ENCODE measurements around the gene WARS2.
"Not testable (repeated sequence)": the region's sequence is repeated elsewhere in the genome, so short reads cannot be mapped to it uniquely, and the experiment has no call there.

WARS2 gene

DNA sequence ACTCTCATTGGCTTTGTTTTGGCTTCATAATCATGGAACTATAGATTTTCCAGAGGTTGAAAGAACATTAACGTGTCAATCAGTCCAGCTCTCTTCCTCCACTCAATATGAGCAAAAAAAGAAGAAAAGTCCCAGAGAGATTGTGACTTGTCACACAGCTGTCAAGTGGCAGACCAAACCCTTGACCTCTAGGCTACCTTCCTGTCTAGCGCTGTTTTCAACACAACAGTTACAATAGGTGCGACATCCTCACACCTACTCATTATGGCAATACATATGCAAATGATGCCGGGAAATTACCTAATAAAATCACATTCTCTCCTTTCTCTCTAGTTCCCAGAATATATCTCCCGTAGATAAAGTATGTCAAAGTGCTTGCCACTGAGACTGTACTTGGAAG lies 1.1 kb downstream of the WARS2 start:
- no peak for DNase-seq (ENCODE audit: low read depth)

DNA sequence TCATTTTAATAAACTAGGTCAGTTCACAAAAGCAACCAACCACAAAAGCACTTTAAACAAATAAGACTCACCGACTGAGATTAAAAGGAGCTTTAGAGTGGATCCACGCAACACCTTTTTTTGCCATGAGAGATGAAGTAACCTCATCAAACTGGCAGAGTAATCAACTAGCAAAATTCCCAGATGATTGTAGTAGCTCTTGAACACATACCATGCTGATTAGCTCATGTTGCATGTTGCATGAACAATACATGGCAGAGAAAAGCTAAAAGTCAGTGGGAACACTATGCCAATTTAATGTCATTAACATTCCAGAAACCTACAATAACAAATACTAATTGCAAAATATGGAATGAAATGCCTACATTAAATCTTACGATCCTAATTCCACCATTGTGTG lies 4.1 kb downstream of the WARS2 start:
- DNase-seq (ENCODE audit: low read depth) = no peak

DNA sequence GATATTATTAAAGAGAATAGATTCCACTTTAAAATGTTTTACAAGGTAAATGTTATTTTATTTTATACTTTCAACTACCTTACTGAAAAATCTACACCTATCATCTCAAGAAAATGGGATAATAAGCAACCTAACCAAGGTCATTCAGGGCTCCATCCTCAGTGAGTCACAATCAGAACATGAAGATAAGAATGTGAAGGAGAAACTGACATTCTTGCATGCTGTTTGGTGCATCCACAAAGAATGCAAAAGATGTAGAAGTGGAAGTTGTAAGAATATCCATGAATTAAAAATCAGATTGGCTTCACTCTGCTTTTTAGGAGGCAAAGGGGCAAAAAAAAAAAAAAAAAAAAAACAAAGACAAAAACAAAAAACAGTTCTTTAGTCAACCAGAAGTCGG lies 6.5 kb downstream of the WARS2 start:
- peak; percentile 59 for DNase-seq (ENCODE audit: low read depth)

DNA sequence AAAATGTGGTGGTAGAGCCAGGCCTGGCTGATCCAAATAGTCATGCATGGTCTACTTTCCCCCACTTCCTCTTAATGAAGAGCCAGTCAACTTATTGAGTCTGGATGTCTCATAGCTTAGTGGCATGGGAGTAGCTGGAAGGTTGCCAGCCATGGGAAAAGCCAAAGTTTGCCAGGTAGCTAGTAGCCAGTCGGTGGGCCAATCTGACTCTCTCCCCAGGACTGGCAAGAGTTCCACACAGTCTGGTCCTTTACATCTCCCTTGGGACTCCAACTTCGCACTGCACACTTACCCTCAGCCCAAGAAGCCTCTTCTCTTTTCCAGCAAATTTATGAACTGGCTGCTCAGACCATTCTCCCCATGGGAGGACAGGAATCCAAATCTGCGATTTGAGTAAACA lies 8.3 kb downstream of the WARS2 start:
- DNase-seq (ENCODE audit: low read depth) = no peak

DNA sequence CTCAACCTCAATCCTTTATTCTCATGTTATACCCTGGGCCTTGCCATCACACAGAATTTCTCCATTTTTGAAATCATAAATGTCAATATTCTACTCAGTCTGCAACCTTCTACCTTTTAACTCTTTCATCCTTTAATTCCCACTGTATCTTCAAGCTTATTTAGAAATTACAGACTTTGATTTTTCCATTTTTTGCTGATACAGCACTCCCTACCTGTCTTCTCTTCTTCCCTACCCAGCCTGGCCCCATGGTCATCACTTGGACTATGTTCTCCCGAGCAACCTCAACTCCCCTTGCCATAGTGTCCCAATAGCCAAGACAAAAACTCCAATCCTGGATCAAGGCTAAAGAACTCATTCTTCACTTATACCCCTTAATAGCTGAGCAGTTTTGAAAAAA lies 14.6 kb downstream of the WARS2 start:
- DNase-seq (ENCODE audit: low read depth) = no peak

DNA sequence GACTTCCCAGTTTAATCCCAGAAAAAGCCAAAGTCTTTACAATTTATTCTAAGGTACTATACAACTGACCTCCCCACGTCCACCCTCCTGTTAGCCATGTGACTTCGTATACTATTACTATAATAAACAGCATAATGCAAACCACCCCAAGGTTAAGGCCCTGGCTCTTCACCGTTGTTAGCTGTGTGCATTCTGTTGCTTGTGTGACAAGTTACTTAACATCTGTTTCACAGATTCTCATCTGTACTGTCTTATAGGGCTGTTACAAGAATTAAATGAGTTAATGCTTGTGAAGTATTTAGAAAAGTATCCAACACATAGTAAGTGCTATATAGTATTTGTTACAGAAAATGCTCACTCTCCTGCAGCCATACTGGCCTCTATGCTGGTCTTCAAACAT lies 15.7 kb downstream of the WARS2 start:
- no peak for DNase-seq (ENCODE audit: low read depth)

DNA sequence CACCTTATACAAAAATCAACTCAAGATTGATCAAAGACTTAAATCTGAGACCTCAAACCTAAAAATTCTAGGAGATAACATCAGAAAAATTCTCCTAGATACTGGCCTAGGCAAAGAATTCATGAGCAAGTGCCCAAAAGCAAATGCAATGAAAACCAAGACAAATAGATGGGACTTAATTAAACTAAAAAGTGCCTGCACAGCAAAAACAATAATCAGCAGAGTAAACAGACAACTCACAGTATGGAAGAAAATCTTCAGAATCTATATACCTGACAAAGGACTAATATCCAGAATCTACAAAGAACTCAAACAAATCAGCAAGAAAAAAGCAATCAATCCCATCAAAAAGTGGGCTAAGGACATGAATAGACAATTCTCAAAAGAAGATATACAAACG lies 18.6 kb downstream of the WARS2 start:
- DNase-seq (ENCODE audit: low read depth) = not testable (repeated sequence)

DNA sequence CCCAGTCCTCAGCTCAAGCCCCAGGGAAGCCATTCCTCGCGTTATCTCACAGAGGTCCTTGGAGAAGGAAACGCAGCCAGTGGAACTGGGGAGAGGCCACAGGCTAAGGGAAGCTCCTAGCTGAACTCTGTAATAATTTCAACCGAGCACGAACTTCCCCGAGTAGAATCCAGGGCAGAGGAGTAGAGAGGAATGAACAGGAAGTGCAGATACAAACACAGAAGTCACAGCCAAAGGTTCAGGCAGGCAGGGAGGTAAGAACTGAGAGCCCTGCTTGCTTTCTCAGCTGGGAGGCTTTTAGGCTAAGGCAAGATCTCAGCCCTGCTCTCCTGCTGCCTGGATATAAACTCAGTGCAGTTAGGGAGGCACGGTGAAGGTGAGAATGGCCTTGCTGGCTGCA lies 23.7 kb downstream of the WARS2 start:
- DNase-seq (ENCODE audit: low read depth) = no peak

DNA sequence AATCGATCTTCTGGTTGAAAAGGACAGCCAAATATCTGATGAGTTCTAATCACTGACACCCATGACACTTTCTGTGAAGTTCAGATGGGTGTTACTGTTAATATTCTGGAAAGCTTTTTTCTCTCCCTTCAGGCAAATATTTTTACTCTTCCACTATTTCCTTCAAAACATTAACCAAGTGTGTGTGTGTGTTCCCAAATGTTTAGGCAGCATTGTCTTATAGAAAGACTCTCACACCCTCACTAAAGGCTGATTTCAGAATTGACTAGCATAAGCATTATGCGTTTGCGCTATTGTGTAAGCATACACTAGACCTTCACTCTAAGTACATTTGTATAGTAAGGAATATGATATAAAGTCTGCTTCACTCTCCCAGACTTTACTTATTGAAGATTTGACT lies 24.7 kb downstream of the WARS2 start:
- DNase-seq (ENCODE audit: low read depth) = no peak

DNA sequence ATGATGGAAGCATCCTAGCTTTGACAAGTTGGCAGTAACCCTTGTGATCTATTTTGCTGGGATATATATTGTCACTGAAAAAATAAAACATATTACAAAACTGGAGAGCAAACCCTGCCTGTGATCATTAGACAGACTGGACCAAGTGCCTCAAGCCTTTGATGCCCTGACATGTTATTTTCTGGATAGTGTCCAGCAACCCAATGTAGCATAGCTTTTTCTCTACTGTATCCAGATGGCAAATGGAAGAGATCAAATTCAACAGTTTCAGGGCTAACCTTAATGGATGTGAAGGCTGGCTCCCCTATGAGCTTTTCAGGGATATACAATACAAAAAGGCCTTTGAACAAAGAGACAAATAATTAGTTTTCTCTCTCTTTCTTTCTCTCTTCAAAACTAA lies 25.1 kb downstream of the WARS2 start:
- DNase-seq (ENCODE audit: low read depth) = no peak

DNA sequence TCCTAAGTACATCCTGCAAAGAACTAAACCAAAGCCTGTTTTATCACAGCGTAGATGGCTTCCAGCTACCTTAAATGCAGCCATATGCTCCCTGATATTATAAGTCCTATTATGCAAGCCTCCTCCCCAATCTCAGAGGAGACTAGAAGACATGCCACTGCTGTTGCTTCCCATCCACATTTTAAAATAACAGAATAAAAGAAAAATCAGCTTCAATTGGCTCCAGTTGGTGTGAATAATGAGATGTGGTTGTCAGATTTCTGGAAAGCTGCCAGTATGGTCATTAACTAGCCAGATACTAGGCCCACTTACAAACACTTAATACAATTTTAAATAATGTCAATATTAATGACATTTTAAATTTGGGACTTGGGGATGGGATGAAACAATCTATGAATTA lies 25.7 kb downstream of the WARS2 start:
- DNase-seq (ENCODE audit: low read depth) = no peak

DNA sequence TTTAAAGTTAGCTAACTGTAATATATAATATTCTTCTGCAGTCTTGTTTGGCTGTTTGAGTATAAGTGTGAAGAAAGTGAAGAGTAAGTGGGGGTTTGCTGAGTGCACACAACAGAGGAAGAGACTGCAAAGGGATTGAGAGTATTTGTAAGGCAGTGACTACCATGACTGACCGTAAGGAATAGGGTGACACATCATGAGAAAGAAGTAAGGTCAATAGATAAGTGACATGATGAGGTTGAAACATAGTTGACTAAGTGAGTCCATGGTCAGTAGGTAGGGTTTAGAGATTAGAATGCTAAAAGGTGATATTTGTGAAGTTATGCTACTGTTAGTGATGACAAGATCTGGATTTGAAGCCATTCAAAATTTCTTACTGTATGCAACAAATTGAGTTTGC lies 27.7 kb downstream of the WARS2 start:
- no peak for DNase-seq (ENCODE audit: low read depth)

DNA sequence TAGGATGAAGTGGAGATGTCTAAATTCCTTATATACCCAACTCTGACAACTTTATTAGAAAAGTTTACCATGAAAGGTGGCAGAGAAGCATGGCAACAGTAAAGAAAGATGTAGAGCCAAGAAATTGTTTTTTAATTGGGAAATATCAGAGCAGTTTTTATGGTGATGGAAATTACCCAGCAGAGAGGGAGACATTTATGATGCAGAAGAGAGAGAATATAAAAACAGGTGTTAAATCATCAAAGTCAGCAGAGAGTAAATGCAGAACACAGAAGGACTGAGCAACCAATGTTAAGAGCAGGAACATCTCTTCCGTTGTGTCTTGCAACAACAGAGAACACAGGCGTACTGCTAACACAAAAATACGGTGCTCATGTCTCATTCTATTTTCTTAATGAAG lies 28.2 kb downstream of the WARS2 start:
- no peak for DNase-seq (ENCODE audit: low read depth)

DNA sequence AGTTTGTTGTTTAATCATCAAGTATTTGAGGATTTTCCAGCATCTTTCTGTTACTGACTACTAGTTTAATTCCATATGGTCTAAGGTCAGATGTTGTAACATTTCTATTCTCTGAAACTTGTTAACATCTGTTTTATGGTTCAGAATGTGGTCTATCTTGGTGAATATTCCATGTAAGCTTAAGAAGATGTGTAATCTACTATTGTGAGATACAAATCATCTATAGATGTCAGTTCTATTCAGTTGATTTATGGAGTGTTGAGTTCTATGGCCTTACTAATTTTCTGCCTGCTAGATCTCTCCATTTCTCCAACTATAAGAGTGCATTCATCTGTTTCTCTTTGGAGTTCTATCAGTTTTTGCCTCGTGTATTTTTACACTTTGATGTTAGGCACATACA lies 31.5 kb downstream of the WARS2 start:
- DNase-seq (ENCODE audit: low read depth) = no peak

DNA sequence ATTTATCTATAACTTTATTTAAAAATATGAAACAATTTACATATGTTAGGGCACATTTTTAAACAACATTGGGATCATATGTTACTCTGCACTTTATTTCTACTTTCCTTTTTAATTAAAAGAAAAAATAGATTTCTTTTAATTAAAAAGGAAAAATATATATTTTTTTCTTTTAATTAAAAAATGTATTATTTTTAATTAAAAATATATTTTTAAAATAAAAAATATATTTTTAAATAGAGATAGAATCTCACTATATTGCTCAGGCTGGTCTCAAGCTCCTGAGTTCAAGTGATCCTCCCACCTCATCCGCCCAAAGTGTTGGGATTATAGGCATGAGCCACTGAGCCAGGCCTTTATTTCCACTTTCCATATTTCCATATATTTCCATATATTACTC lies 36.7 kb downstream of the WARS2 start:
- DNase-seq (ENCODE audit: low read depth) = no peak

DNA sequence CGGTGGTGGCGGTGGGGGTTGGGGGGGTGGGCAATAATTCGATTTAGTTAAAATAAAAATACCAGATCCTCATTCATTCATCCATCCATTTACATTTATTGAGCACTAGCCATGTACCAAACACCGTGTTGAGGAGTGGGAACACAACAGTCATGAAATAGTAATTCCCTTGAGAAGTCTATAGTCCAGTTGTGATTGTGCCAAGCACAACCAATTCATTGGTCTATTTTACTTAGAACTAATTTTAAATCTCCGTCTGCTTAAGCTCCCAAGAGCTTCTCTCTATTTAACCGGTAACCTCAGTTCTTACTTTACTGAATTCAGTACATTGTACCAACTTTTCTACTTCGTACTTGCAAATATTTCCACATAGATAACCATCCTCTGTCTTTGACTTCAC lies 38.4 kb downstream of the WARS2 start:
- DNase-seq (ENCODE audit: low read depth) = no peak

DNA sequence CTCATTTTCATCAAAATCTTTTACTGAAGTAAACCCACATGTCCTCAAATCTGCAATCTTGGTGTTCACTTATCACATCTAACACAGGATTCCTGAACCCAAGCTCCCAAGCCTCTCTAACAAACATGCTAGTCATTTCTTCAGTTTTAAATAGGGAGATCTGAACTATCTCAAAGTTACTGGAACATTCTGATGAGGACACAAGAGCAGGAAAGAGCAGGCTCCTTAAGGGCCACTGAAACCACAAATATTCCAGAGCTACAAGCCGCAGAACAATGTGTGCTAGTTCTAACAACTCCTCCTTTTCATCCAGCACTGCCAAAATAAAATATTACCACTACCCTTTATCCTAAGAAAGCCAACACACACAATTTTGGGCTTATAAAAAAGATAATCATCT lies 38.9 kb downstream of the WARS2 start:
- DNase-seq (ENCODE audit: low read depth) = peak; percentile 94

DNA sequence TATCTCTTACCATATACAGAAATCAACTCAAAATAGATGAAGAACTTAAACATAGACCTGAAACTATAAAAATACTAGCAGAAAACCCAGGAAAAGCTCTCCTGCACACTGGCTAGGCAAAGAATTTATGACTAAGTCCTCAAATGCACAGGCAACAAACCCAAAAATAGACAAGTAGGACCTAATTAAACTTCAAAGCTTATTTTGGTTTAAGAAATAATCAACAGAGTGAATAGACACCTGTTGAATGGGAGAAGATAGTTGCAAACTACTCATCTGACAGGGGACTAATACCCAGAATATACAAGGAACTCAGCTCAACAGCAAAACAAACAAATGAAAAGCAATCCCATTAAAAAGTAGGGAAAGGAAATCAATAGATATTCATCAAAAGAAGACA lies 40.7 kb downstream of the WARS2 start:
- no peak for DNase-seq (ENCODE audit: low read depth)

DNA sequence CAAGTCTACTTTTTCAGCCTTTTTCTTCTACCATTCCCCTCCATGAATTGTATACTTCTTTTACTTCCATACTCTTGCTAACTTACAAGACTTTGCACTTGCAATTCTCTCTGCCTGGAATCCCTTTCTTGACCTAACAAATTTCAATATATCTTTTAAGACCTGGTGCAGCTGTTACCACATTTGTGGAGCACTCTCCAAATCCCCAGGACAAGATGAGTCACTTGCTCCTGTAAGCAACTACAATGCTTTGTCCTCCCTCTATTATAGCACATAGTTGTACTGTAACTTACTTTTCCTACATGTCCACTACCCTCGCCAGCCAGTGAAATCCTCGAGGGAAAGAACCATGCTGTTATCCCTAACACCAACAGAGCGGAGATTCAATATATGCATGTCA lies 43.1 kb downstream of the WARS2 start:
- peak; percentile 43 for DNase-seq (ENCODE audit: low read depth)

DNA sequence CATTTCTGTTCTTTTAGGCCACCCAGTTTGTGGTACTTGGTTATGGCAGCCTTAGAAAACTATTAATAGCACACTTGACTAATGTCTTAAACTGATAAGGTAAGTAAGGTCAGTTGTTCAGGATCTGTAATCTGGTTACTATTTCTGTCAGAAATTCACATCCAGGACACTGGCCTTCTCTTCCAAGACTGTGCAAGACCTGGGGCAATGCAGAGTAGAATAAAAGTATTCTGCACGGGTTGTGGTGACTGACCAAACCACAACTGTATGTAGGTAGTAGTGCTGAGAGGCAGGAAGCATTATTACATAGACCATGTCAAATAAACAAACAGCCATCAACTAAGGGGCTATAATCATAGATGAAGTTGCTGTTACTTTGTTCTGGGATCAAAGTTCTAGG lies 46.7 kb downstream of the WARS2 start:
- no peak for DNase-seq (ENCODE audit: low read depth)

DNA sequence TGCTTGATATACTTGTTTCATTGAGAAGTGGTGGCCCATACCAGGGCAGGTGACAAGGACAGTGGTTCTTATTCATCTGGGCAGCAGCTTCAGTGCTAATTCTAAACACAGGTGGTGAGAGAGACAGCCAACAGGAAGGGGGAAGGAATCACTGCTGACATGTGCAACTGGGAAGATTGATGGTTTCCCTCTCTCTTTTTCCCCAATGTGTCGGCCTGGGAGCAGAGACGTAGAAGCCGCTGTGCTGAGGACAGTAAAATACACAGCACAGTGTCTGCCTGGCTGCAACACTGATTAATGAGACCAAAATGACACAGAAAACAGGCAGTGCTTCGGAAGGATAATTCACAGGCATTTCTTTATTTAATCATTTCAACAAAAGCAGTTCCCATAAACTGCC lies 48.8 kb downstream of the WARS2 start:
- no peak for DNase-seq (ENCODE audit: low read depth)

DNA sequence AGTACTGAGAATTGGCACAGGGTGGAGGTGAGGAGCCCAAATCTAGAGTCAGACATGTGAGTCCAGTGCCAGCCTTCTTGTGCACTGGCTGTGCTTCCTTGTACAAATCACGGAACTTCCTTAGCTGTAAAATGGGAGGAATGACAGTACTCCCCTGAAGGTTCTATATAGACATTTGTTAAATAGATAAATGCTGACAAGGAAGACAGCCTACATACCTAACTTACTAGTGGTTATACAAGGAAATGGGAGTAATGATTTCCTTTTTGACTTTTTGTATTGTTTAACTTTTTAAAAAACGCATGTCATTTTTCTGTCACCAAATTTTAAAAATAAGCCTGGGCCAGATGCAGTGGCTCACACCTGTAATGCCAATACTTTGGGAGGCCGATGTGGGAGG lies 50.2 kb downstream of the WARS2 start:
- no peak for DNase-seq (ENCODE audit: low read depth)

DNA sequence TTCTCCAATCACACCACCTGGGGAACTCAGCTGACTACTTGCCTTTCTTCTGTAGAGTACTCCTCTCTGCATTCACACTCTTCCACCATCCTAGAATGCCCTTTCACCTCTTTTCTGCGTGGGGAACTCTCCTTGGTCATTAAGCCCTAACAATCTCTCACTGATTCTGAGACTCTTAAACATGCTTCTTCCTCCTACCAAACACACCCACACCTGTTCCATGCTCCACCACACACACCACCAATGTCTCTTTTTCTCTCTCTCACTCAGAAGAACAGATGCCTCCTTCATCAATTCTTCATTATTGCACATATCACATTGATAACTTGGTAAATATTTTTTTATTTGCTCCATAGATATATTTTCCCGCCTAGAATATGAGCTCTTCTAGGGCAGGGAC lies 53.6 kb downstream of the WARS2 start:
- no peak for DNase-seq (ENCODE audit: low read depth)

DNA sequence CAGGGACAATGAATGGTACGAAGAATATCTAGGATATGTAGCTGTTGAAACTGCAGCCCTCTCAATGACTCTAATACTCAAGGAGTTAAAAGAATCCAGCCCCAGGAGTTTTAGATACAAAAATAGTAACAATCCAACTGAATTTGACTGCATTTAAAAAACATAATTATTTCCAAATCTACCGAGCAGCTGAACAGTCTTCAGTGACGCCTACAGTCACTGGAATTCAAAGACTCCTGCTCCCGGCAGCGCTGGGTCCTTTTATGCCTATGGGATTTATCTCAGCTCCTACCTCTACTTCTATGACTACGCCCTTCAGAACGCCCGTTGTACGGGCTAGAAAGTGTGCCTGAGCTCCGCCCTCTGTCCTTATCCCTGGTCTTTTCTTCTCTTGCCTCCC lies 55.7 kb downstream of the WARS2 start:
- DNase-seq (ENCODE audit: low read depth) = no peak

DNA sequence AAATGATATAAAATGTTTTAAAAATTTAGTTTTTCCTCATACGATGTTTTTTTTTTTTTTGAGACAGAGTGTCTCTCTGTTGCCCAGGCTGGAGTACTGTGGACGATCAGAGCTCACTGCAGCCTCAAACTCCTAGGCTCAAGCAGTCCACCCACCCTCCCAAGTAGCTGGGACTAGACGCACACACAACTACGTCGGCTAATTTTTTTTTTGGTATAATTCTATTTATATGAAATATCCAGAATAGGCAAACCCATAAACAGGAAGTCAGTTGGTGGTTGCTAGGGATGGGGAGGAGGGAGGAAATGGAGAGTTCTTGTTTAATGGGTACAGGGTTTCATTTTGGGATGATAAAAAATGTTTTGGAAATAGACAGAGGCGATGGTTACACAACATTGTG lies 56.5 kb downstream of the WARS2 start:
- DNase-seq (ENCODE audit: low read depth) = no peak

DNA sequence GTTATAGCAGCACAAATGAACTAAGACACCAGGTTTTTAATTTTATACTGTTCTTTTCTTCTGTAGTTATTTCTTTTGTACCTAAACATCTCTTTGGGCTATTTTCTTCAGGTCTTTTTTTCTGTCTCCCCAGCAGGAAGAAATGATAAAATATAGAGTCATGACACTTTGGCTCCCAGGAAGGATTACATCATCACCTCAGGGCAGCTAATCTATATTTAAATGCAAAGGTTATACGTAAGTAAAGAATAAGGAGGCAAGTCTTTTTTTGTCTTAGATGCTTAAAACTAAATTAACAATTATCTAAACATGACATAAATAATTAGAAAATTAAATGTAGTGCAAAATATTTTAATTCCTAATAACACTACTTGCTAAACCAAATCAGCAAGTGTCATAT lies 57.0 kb downstream of the WARS2 start:
- no peak for DNase-seq (ENCODE audit: low read depth)

Measured in non-pigmented ciliary epithelial cell (primary cell).